Measurements from ENCODE around the gene SRR. TPM values are rescaled to one million over a fixed set of nuclear protein-coding genes. Genes with fewer than 3 reads are reported as not detected.

SRR gene
- total RNA-seq, 4 donors from 2014 or later = 12.3 to 31.7 (median 24.1) TPM

DNA sequence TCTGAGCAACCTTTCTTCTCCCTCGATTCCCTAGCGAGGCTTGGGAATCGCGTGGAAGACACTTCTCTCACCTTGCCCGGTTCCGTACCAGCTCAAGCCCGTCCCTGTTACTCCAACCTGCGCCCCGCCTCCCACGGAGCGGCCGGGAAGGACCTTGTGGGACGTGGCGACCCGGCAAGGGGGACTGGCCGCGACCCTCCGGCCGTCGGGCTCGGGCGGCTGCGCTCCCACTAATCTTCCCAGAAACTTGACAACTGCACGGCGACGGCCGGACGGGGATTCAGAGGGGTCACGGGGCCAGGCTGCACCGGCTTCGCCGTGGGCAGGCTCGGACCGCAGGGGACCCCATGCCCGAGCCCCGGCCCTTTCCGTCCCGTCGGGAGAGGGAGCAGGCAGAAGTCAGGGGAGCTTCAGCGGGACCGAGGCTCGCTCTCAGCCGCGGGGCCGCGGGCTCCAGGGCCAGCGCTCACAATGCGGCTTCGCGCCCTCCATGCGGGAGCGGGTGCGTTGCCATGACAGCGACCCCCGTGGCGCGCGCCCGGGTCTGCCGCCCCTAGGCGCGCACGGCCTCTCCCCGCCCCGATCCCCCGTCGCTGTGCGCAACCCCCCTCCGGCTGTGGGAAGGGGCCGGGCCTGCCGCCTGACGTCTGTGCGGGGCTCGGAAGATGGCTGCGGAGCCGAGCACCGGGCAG lies 33.2 kb downstream of the SRR start, which contains the start of gene SGSM2:
Gene SGSM2 (plus strand): TSS at position 650 of the 692 bp plus-strand sequence. CDS start 188 bp downstream, outside the sequence.
- peaks cover 26 to 31% of the 10 kb centered on the region in 2 donors for H3K36me3 ChIP-seq
- H3K9me3 ChIP-seq = no peaks in the 10 kb centered on the region
- peaks cover 8 to 10% of the 10 kb centered on the region in 2 donors for H3K4me1 ChIP-seq
- TF ChIP-seq POLR2A (IDR thresholded peaks at IDR 0.05) = no peak
- no peak for TF ChIP-seq CTCF (IDR thresholded peaks at IDR 0.05)
- peak within 1 kb of the TSS; percentile 50 to 84 (median 60) for H3K27ac ChIP-seq
- WGBS, 2 donors = 0 to 3% methylated on average over 7 to 8 of the region's 77 CpGs
- H3K4me3 ChIP-seq (replicated peaks in 1 of 3) = peak within 1 kb of the TSS; percentile 77 to 97 (median 96)
- peak; percentile 64 to 65 for DNase-seq
- intact Hi-C loops (cut with DNase I) = no loop called here
- no peaks in the 10 kb centered on the region for H3K27me3 ChIP-seq

- 3 to 4% methylated on average over 8 to 19 of the region's 92 CpGs for WGBS, 2 donors
- Histone ChIP-seq H3K27me3 (no peaks in the 10 kb centered on the region), H3K9me3 (no peaks in the 10 kb centered on the region), H3K4me1 (peaks cover 8 to 10% of the 10 kb centered on the region in 2 donors), H3K36me3 (peaks cover 23 to 24% of the 10 kb centered on the region in 2 donors), H3K27ac (peak overlapping the region; percentile 39 to 84 (median 60)), H3K4me3 (replicated peaks in 1 of 3) (peak overlapping the region; percentile 69 to 97 (median 77))
- DNase-seq = peak; percentile 68 to 70
- intact Hi-C loops (cut with DNase I) = no loop called here
- TF ChIP-seq CTCF (IDR thresholded peaks at IDR 0.05) = no peak
- peak in 1 of 2 donors; percentile 59 for TF ChIP-seq POLR2A (IDR thresholded peaks at IDR 0.05)
Measured at GRCh38 chr17:2337544-2338314, 34.0 kb downstream of the SRR start.

DNA sequence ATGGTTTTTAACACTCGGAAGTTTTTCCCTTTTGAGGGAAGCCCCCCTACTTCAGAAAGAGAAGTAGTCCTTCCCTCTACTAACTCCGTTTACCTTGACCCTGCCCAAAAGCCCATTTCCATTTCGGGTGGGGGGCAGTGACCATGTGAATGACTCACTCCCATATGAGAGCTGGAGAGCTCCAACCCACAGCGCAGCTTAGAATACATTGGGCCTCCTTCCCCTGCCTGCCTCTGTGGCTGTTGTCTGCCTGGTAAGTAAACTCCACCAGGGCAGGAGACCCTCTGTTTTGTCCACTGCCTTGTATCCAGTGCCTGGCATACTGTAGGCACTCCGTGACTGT lies 34.5 kb downstream of the SRR start:
- H3K36me3 ChIP-seq = peaks cover 19% of the 10 kb centered on the region in 2 donors
- H3K4me1 ChIP-seq = peaks cover 8 to 10% of the 10 kb centered on the region in 2 donors
- TF ChIP-seq POLR2A (IDR thresholded peaks at IDR 0.05) (no peak), CTCF (IDR thresholded peaks at IDR 0.05) (no peak)
- intact Hi-C loops (cut with DNase I) = no loop called here
- no peaks in the 10 kb centered on the region for H3K9me3 ChIP-seq
- H3K27ac ChIP-seq = peak overlapping the region in 2 of 3 donors; percentile 39 to 84
- H3K27me3 ChIP-seq = no peaks in the 10 kb centered on the region
- peak overlapping the region in 1 of 3 donors; percentile 97 for H3K4me3 ChIP-seq (replicated peaks in 1 of 3)
- WGBS, 2 donors = 16 to 24% methylated on average over 4 to 5 of the region's 5 CpGs
- DNase-seq = no peak

- 68% methylated on average over 5 of the region's 5 CpGs for WGBS, 2 donors
- no peaks in the 10 kb centered on the region for H3K27me3 ChIP-seq
- no peak for DNase-seq
- no peak for TF ChIP-seq POLR2A (IDR thresholded peaks at IDR 0.05)
- TF ChIP-seq CTCF (IDR thresholded peaks at IDR 0.05) = no peak
- H3K9me3 ChIP-seq = no peaks in the 10 kb centered on the region
- peaks cover 0 to under 1% of the 10 kb centered on the region in 2 donors for H3K4me1 ChIP-seq
- H3K4me3 ChIP-seq (replicated peaks in 1 of 3) = no peak overlapping the region
- intact Hi-C loops (cut with DNase I) = no loop called here
- H3K27ac ChIP-seq = no peak overlapping the region
- peaks cover 0 to 4% of the 10 kb centered on the region in 2 donors for H3K36me3 ChIP-seq
Measured at GRCh38 chr17:2343421-2343820, 39.7 kb downstream of the SRR start.

DNA sequence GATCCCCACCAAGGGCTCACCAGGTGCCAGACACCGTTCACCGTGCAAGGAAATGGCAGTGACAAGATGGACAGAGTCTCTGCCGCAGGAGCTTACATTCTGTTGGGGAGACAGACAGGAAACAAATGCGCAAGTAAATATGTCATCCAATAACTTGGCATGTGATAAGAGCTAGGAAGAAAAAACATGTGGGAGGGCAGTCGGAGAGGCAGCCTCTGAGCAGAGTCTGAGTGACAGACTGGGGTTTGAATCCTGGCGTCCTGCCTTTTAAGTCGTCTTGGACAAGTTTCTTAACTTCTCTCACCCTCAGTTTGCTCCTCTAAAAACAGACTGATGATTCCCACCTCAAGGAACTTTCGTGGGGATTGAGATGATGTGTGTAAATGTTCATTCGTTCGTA lies 40.8 kb downstream of the SRR start:
- Histone ChIP-seq H3K4me1 (no peaks in the 10 kb centered on the region), H3K4me3 (replicated peaks in 1 of 3) (no peak overlapping the region), H3K36me3 (peaks cover 0 to 4% of the 10 kb centered on the region in 2 donors), H3K27ac (no peak overlapping the region), H3K27me3 (no peaks in the 10 kb centered on the region), H3K9me3 (no peaks in the 10 kb centered on the region)
- intact Hi-C loops (cut with DNase I) = no loop called here
- TF ChIP-seq CTCF (IDR thresholded peaks at IDR 0.05) = no peak
- WGBS, 2 donors = 91 to 92% methylated on average over 10 of the region's 10 CpGs
- no peak for DNase-seq
